Lower lobe of right lung (tissue), 2 donors: Measurements from ENCODE around the gene BMPR1A. TPM values are rescaled to one million over a fixed set of nuclear protein-coding genes. Genes with fewer than 3 reads are reported as not detected.

Source experiments
- ATAC-seq, 2 donors: fragments of 200-7000 bp; cut with Tn5 transposase; one replicate each; pipeline ENCODE4 v1.9.1; 2020 to 2022; ENCODE audit warnings: mild to moderate bottlenecking in 2 of 2, moderate library complexity in 2 of 2
- DNase-seq: peaks from one replicate; pipeline ENCODE4 v3.0.0-alpha.2; 2020
- H3K27ac ChIP-seq: fragments of 200-600 bp; one replicate; pipeline ENCODE4 v1.8.0; 2022
- H3K27me3 ChIP-seq: fragments of 200-600 bp; one replicate; pipeline ENCODE4 v1.8.0; 2022; ENCODE audit warnings: low read depth
- H3K36me3 ChIP-seq: fragments of 200-600 bp; one replicate; pipeline ENCODE4 v1.8.0; 2022; ENCODE audit warnings: mild to moderate bottlenecking
- H3K4me1 ChIP-seq: fragments of 200-600 bp; one replicate; pipeline ENCODE4 v1.8.0; 2022
- H3K4me3 ChIP-seq: fragments of 200-600 bp; one replicate; pipeline ENCODE4 v1.8.0; 2022; ENCODE audit warnings: mild to moderate bottlenecking
- H3K9me3 ChIP-seq: fragments of 200-600 bp; one replicate; pipeline ENCODE4 v1.8.0; 2022
- CTCF ChIP-seq: fragments of 200-600 bp; IDR thresholded peaks from one replicate; pipeline ENCODE4 v1.8.0; 2022; ENCODE audit warnings: antibody characterized with exemption, mild to moderate bottlenecking
- intact Hi-C: fragments of 100-400 bp; cut with DNase I; formaldehyde crosslinking; loops from one replicate; pipeline ENCODE4 v1.11.0; 2022
- total RNA-seq: library from RNA; stranded (reverse); fragmentation: NEBNext Ultra II Directional; extraction: Animal tissue kit (Norgen Biotek cat#: 25700); gene quantifications from one replicate; pipeline ENCODE4 v1.2.1, GENCODE V29; 2021
- donor health status: DM: no; HTN: yes; CAD: no; lungs with severe emphysema.

The BMPR1A gene
- total RNA-seq, 1 donor from 2014 or later = 37.0 TPM

GRCh38 chr10:86956195-86956847, 199.9 kb downstream of the BMPR1A start:
- TF ChIP-seq CTCF = no peak
- Histone ChIP-seq H3K27me3 (no peaks in the 10 kb centered on the region), H3K4me1 (peaks cover 59% of the 10 kb centered on the region), H3K4me3 (peak overlapping the region; percentile 54), H3K36me3 (no peaks in the 10 kb centered on the region), H3K27ac (peak overlapping the region; percentile 81), H3K9me3 (no peaks in the 10 kb centered on the region)
- intact Hi-C loops = no loop called here
- DNase-seq = peak; percentile 35
- ATAC-seq = no peak

GRCh38 chr10:86956848-86957448, 200.5 kb downstream of the BMPR1A start:
- peaks cover 59% of the 10 kb centered on the region for H3K4me1 ChIP-seq
- H3K4me3 ChIP-seq = peak overlapping the region; percentile 54

GRCh38 chr10:86957471-86958115, 201.2 kb downstream of the BMPR1A start, which contains the start of gene MMRN2:
Gene MMRN2, minus strand, starts transcription at chr10:86957615. Its CDS starts 74 bp downstream, at chr10:86957541.
- no peak for DNase-seq

More at GRCh38 chr10:86956848-86957448, 200.5 kb downstream of the BMPR1A start:
- H3K9me3 ChIP-seq = no peaks in the 10 kb centered on the region
- peak; percentile 16 for DNase-seq
- peak overlapping the region; percentile 81 for H3K27ac ChIP-seq
- intact Hi-C loops = no loop called here
- H3K36me3 ChIP-seq = no peaks in the 10 kb centered on the region
- no peaks in the 10 kb centered on the region for H3K27me3 ChIP-seq
- no peak for ATAC-seq
- no peak for TF ChIP-seq CTCF

GRCh38 chr10:86958116-86958900, 201.9 kb downstream of the BMPR1A start, which contains the start of gene SNCG:
Gene SNCG, plus strand, starts transcription at chr10:86958599. Its CDS starts 99 bp downstream, at chr10:86958698.
- Histone ChIP-seq H3K36me3 (no peaks in the 10 kb centered on the region), H3K4me3 (peak within 1 kb of the TSS; percentile 54), H3K9me3 (no peaks in the 10 kb centered on the region), H3K27ac (peak within 1 kb of the TSS; percentile 81), H3K4me1 (peaks cover 55% of the 10 kb centered on the region), H3K27me3 (no peaks in the 10 kb centered on the region)
- intact Hi-C loops = no loop called here
- ATAC-seq (no peak), DNase-seq (no peak)
- TF ChIP-seq CTCF = no peak

More at GRCh38 chr10:86957471-86958115, 201.2 kb downstream of the BMPR1A start, which contains the start of gene MMRN2:
- intact Hi-C loops = no loop called here
- no peak for TF ChIP-seq CTCF
- Histone ChIP-seq H3K4me3 (peak within 1 kb of the TSS; percentile 54), H3K27ac (peak within 1 kb of the TSS; percentile 81), H3K36me3 (no peaks in the 10 kb centered on the region), H3K27me3 (no peaks in the 10 kb centered on the region), H3K4me1 (peaks cover 59% of the 10 kb centered on the region), H3K9me3 (no peaks in the 10 kb centered on the region)
- no peak for ATAC-seq
